HG03460 (cell line): ENCODE measurements around the gene MRPL16.

Source experiments
- ATAC-seq: cut with Tn5 transposase; IDR thresholded peaks from one replicate; pipeline ENCODE4 v1.9.1; 2021; ENCODE audit not compliant: unreplicated experiment

Gene MRPL16

GRCh38 chr11:59776210-59777066 is 34.1 kb downstream of the MRPL16 start:
- ATAC-seq, result no peak

GRCh38 chr11:59773083-59773440 is 37.5 kb downstream of the MRPL16 start:
- ATAC-seq, result no peak

- ATAC-seq, result no peak
Observed at GRCh38 chr11:59771605-59772004, 39.0 kb downstream of the MRPL16 start.

- no peak for ATAC-seq
Observed at GRCh38 chr11:59770869-59771268, 39.7 kb downstream of the MRPL16 start.

- no peak for ATAC-seq
Observed at GRCh38 chr11:59770319-59770718, 40.3 kb downstream of the MRPL16 start.

- no peak for ATAC-seq
Observed at GRCh38 chr11:59769828-59770227, 40.8 kb downstream of the MRPL16 start.

- no peak for ATAC-seq
Observed at GRCh38 chr11:59769111-59769510, 41.5 kb downstream of the MRPL16 start.

GRCh38 chr11:59767225-59767611 is 43.4 kb downstream of the MRPL16 start:
- ATAC-seq, result no peak

GRCh38 chr11:59766542-59767224 is 43.9 kb downstream of the MRPL16 start:
- ATAC-seq, result no peak

- no peak for ATAC-seq
Observed at GRCh38 chr11:59765068-59765735, 45.4 kb downstream of the MRPL16 start.

GRCh38 chr11:59761993-59762392 is 48.6 kb downstream of the MRPL16 start:
- ATAC-seq, result no peak

- ATAC-seq, result no peak
Observed at GRCh38 chr11:59760771-59761170, 49.8 kb downstream of the MRPL16 start.

GRCh38 chr11:59759900-59760299 is 50.7 kb downstream of the MRPL16 start:
- no peak for ATAC-seq

- no peak for ATAC-seq
Observed at GRCh38 chr11:59758401-59759037, 52.1 kb downstream of the MRPL16 start.

- no peak for ATAC-seq
Observed at GRCh38 chr11:59756845-59757244, 53.7 kb downstream of the MRPL16 start.

- no peak for ATAC-seq
Observed at GRCh38 chr11:59756558-59756840, 54.1 kb downstream of the MRPL16 start.
